NCI-H1417 treated with DMSO at 0.1 percent for 48 hours (cell line): ENCODE measurements around the gene SLC22A5.
"Not testable (repeated sequence)": the region's sequence is repeated elsewhere in the genome, so short reads cannot be mapped to it uniquely, and the experiment has no call there.

Experiments used
- DNase-seq: peaks from one replicate; lab custom pipeline; 2025; lab: John Stamatoyannopoulos, UW

SLC22A5 gene

DNA sequence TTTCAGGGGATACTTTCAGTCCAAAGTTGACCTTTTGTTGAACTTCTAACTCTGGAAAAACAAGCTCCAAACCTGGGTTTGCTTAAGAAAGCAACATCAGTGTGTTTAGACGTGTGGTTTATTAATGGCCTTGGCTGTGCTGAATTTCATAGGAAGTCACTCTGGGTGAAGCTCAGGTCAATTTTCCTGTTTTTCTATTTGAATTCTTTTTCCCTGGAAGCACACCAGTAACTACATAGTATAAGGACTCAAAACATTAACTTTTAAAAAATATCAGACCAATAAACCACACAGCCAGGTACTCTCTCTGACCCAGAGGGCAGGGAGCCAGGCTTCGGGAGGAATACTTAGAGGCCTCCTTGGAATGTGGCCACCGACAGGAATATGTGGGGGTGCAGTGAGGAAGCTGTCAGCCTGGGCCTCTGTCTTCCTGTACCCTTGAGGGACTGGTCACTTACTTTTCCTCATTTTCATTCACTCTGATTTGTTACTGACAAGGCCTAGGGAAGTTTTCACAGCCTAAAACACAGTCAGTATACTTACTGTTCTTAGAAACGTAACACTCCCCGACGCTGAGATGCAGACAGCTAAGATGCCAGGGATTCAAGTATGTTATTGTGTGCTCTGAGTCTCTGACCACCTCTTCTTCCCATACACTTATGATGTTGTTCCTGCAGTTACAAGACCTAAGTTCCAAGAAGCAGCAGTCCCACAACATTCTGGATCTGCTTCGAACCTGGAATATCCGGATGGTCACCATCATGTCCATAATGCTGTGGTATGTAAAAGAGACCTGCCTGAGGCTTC, 18.9 kb downstream of the SLC22A5 start:
- DNase-seq: no peak

DNA sequence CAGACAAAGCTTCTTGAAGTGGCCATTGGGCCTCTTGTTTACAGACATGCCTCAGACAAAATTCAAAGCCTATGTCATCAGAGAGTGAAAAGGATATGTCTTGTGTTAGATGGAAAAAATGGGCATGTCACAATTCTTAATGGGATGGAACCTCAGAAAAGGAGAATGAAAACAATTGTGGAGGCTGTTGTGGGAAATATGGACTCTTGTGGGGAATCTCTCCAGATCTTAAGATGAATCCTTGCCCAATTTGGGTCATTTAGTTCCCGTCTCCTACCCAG, 19.5 kb downstream of the SLC22A5 start:
- DNase-seq: no peak

GRCh38 chr5:132389585-132390286, 20.2 kb downstream of the SLC22A5 start:
- DNase-seq: no peak

- no peak for DNase-seq
Observed at GRCh38 chr5:132391247-132391646, 21.7 kb downstream of the SLC22A5 start.

DNA sequence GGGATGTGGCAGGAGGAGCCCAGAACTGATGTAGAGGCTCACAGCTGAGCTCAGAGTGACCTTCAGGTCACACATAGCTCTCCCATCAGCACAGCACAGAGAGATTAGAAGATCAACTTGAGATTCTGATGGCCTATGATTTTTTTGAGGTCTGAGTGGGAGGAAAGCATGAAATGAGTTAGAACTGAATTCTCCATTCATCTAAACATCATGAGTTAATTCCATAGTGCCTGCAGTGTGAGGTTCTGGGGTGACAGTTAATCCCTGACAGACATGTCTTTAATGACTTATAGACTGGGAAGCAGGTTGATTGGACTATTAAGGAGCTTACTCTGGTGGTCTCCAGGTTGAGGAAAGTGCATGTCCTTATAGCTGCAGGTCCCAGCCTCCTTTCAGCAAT, 22.4 kb downstream of the SLC22A5 start:
- no peak for DNase-seq

- no peak for DNase-seq
Observed at GRCh38 chr5:132392411-132392810, 22.9 kb downstream of the SLC22A5 start.

DNA sequence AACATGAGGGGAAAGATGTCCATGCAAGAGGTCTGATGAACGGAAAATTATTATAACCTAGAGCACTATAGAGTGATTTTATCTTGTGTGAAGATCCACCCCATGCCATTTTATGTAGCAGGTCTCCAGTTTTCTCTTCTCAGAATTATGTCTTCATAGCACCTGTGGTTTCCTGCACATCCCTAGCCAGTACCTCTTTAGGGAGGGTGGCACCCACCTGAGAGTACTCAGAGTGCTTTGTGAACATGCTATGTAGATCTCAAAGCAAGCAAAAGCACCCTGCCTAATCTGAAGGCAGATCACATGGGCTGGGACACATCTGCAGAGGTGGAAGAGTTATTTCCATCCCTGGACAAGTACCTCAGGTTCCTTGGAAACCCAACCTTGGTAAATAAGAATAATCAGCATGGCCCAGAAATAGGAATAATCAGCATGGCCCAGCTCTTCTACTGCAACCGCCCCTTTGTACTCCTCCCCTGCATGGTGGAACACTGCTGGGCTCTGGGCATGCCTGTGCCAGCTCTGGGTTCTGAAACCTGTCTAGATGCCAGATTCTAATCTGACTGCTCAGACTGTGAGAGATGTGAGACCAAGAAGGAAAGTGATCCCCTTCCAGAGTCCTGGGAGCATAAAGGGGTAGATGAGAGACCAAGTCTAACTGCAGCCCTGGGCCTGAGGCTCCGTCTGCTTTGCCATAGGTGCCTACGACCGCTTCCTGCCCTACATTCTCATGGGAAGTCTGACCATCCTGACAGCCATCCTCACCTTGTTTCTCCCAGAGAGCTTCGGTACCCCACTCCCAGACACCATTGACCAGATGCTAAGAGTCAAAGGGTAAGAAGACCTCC, 23.7 kb downstream of the SLC22A5 start:
- no peak for DNase-seq

DNA sequence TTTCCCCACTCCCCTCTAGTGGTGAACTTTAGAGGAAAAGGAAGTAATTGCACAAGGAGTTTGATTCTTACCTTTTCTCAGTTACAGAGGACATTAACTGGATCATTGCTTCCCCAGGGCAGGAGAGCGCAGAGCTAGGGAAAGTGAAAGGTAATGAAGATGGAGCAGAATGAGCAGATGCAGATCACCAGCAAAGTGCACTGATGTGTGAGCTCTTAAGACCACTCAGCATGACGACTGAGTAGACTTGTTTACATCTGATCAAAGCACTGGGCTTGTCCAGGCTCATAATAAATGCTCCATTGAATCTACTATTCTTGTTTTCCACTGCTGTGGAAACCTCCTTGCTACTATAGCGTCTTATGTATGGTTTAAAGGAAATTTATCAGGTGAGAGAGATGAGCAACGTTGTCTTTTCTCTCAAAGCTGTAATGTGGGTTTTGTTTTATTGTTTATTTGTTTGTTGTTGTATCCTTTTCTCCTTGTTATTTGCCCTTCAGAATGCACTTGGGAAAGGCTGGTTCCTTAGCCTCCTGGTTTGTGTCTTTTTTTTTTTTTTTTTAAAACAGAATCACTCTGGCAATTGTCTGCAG, 25.3 kb downstream of the SLC22A5 start:
- DNase-seq: no peak

GRCh38 chr5:132396589-132397031, 27.1 kb downstream of the SLC22A5 start:
- no peak for DNase-seq

DNA sequence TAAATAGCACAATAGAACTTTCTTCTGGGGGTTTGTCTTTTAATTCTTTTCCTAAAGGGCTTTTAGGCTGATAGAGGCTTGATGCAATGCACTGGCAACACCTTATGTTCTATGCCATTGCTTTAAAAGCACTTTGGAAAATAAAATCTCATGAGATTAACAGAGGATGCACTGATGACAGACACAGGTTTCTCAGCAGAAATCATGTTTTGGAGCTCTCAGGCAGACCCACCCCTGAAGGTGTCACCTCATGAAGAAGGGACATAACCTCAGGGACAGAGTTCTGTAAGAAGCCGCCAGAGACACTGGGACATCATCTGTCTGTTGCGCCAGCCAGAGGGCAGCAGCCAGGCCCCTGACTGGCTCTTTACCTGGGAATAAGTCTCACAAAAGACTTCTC, 27.7 kb downstream of the SLC22A5 start:
- no peak for DNase-seq

- not testable (repeated sequence) for DNase-seq
Observed at GRCh38 chr5:132397936-132398675, 28.6 kb downstream of the SLC22A5 start.

DNA sequence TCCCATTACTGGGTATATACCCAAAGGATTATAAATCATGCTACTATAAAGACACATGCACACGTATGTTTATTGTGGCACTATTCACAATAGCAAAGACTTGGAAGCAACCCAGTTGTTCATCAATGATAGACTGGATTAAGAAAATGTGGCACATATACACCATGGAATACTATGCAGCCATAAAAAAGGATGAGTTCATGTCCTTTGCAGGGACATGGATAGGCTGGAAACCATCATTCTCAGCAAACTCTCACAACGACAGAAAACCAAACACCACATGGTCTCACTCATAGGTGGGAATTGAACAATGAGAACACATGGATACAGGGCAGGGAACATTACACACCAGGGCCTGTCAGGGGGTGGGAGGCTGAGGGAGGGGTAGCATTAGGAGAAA, 34.5 kb downstream of the SLC22A5 start:
- not testable (repeated sequence) for DNase-seq

GRCh38 chr5:132405646-132406045, 36.1 kb downstream of the SLC22A5 start:
- DNase-seq: no peak

- DNase-seq: no peak
Observed at GRCh38 chr5:132406144-132406783, 36.8 kb downstream of the SLC22A5 start.

- DNase-seq: no peak
Observed at GRCh38 chr5:132407970-132408369, 38.5 kb downstream of the SLC22A5 start.

- no peak for DNase-seq
Observed at GRCh38 chr5:132408456-132408855, 38.9 kb downstream of the SLC22A5 start.

- no peak for DNase-seq
Observed at GRCh38 chr5:132408965-132409364, 39.5 kb downstream of the SLC22A5 start.

DNA sequence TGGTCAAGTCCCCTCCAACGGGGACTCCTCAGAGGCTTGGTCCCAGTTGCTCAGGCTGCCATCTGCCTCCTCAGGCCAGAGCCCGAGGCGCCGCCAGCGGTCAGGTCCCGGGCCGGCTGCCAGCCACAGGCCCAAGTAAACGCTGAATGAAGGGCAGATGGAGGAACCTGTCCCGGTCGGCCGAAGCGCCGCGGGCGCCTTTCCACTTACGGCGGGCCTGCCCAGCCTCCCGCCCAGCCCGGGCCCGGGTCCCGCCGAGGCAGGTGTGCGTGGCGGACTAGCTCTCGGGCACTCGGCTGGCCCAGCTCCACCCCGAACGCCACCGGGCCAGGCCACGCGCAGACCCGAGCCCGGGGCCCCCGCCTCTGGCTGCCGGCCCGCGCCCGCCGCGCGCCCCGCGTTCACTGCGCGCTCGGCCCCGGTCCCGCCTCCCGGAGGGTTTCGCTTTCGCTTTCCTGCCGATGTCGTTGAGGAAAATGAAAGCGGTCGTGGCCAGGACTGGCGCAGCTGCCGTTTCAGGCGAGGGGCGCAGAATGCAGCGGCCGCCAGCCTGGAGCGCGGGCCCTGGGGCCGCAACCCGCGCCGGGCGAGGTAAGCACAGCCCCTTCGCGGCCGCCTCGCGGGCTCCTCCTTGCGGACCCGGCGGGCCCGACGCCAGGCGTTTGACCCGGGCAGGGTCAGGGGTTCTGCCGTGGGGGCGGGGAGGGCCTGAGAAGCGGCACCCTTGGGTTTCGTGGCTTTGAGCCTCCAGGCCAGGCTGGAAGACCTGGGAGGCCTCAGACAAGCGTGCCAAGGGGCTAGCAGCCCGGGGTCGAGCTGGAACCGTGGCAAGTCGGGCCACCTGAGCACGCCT, 41.2 kb downstream of the SLC22A5 start:
- DNase-seq: no peak

DNA sequence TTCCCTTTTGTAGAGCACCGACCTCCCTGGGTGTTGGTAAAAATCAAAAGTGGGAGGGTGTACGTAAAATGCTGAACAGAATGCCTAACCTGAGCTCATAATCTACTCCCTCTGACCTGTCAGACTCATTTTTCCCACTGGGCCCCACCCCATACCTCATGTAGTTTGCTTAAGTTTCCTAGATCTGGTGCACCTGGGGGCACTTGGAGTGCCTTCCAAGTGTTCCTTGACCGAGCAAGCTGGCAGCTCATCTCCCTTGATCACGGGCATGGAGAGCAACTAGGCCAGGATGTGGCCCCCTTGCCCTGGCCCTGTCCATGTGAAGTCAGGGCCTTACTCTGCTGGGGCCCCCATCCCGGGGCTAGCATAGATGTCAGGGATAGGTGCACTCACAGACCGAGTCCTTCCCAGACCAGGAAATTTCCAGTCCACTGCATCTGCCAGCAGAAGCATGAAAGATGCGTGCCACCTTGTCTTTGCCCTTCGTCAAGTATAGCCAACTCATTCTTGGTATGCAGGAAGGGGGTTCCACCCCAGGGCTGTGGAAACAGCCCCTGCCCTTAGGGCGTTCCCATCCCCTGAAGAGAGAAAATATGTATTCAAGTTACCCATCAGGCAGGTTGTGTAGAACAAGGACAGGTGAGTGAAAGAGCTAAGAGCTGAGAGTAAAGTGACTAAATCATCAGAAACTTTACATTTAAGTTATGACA, 41.9 kb downstream of the SLC22A5 start:
- DNase-seq: no peak

DNA sequence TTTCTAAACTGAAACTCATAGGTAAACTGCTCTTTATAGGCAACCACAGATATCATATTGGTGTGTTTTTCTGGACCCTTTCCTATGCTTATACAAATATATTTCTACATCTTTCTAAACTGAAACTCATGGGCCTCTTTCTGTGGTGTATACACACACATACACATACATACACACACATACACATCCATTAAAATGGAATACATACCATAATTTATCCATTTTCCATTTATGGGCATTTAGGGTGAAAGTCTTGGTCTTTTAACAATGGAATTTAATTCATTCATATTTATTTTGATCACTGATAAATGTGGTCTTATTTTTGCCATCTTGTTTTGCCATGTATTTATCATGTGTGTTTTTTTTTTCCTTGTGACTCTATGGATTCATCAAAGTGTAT, 44.1 kb downstream of the SLC22A5 start:
- no peak for DNase-seq
